NCI-H82 treated with DMSO at 0.1 percent for 48 hours (cell line): ENCODE measurements around the gene CNTNAP4.
A peak's percentile ranks its signal among the peaks of the same experiment; 100 is the strongest.

Source experiments
- DNase-seq: peaks from one replicate; lab custom pipeline; 2025; ENCODE audit not compliant: unreplicated experiment; lab: John Stamatoyannopoulos, UW

CNTNAP4 gene

DNA sequence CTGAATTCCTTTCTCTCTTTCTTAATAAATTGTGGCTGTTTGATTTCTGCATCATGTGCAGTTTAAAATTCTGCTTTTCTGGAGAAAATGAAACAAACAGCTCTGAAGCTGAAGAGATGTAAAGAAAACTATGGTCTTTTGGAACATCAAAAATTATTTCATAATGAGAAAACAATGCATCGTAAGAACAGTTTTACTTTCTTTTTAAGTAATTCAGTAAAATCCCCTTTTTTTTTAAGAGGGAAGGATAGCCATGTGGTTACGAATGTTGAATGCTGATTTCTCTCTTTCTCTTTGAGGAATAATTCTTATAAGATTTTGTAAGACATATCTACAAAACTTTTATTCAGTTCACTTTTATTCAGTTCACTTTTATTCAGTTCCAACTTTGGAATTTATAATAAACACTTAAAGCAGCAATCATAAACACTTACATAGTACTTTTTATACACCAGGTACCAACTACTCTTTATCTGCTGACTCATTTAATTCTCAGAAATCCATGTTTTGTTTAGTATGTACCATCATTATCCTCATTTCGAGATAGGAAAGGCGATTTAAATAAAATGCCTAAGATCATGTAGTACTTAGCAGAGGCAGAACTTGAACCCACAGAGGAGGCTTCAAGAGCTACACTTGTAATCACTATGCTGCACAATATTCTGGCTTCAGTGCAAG lies 26.6 kb downstream of the CNTNAP4 start:
- no peak for DNase-seq

DNA sequence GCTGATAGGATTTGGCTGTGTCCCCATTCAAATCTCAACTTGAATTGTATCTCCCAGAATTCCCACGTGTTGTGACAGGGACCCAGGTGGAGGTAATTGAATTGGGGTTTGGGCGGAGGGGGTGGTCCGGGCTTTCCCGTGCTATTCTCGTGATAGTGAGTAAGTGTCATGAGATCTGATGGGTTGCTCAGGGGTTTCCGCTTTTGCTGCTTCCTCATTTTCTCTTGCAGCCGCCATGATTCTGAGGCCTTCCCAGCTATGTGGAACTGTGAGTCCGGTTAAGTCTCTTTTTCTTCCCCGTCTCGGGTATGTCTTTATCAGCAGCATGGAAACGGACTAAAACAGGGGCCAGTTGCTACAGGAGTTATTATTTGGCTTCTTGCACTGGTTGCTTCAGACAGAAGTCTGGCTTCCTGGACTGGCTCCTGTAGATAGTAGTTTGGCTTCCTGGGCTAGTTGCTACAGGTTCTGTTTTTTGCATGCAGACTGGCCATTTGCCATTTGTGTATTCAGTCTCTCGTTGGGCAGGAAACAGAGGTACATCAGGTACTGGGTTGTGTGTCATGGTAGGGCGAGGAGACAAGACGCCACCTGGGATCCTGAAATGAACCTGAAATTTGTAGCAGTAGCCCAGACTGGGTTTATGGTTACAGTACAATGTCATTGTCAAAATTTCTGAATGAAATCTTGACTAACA lies 32.6 kb downstream of the CNTNAP4 start:
- DNase-seq, result no peak

DNA sequence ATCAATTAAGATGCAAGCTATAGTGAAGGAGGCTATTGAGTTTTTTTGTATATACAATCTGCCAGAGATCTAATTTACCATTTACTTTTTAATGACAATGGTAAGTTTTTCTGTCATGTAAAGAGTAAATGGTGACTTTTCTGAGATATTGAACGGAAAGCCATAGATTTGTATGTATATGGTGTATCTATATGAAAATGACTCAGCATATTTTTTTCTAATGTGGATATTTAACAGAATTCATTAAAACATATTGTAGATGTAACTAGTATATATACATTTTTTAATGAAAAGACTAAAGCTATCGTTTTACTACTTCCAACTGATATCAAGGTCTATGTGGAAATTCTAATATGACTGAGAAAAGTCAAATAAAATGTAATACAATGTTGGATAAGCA lies 34.1 kb downstream of the CNTNAP4 start:
- no peak for DNase-seq

DNA sequence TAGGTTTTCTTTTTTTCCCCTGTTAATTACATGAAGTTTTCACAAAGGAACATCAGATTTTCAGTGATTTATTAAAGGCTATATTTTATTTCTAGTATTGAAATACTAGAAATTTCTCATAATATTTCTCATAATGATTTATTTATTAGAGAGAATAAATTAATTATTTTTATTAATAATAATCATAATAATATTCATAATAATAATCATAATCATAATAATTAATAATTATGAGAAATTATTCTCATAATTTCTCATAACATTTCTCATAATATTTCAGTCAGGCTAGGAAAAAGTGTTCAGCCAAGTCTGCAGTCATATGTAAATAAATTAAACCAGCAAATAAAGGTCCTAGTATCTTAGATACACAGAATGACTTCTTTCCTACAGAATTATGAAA lies 41.4 kb downstream of the CNTNAP4 start:
- DNase-seq, result no peak

DNA sequence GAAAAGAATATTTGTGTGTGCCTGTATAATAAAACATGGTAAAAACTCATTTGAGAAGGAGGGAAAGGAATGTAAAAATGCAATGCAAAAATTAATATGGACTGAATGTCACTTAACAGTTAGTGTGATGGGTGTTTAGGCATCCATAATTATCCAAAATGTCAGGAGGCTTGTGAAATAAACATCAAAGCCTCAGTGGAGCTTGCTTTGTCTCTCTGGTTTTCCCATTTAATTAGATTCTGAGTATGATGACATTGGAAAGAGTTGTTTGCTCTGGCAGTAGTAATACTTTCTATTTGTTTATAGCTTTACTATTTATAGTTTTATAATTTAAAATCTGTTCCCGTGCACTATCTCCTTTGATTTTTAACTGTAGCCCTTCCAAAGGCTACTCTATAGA lies 51.9 kb downstream of the CNTNAP4 start:
- no peak for DNase-seq

DNA sequence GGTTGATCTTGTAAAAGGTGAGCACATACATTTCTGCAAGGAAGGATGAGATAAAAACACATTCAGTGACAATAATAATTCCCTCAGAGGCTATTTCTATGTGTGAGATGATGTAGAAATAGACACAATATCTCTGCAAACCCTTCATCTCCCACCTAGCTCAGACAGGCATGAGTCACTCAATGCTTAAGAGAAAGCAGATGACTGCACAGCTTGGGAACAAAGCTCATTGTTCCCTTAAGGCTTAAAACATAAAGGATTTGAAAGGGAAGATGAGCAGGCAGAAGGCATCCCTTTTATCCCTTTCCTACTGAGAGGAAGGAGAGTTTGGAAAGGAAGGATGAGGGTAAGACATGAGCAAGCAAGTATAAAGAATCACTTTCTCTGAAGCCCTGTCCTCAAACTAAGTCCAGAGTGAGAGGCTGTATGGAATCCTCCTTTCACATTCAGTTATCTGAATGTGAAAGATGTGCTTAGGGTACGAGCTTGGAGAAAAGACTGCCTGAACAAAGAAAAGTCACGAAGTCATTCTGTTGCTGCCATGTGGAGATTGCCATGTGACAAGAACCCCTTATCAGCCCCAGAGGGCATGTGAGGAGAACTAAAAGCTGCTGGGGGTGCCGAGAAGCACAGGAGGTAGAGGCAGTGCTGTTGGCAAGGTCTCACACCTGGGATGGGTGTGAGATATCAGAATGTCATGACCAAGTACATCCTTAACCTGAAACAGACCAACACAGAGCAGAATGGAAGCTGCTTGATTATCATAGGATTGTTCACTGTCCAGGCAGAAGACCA lies 58.2 kb downstream of the CNTNAP4 start:
- peak; percentile 26 for DNase-seq

DNA sequence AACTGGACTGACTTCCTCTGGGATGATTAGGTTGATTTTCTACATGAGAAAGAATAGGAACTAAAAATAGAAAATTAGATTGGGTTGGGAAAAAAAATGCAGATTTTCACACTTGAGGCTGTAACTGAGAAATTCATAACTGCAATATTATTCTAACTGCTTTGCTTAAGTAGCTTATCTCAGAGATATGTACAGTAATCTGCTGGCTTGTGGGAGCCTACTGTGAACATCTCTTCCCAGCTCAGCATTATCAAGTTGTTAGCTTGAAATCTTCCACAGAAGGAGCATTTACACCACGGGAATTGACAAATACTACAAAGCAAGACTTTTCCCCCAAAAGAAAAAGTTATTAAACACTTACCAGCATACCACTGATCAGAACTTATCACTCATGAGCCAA lies 58.9 kb downstream of the CNTNAP4 start:
- no peak for DNase-seq

DNA sequence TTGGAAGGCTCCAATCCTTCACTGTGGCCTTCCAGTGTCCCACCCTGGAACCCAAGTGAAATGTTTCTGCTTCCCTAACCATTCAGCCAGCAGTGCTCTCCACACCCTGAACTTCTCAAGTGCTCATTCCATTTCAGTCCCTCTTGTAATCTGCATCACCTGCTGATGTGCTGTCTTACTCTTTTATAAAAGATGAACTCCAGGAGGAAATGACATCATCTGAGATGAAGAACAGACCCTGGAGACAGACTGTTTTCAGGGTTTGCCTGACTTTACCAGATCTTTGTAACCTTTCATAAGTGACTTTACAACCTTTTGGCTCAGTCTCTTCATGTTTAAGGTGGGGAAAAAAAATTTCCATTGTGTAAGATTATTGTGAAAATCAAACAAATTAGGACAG lies 61.3 kb downstream of the CNTNAP4 start:
- no peak for DNase-seq

DNA sequence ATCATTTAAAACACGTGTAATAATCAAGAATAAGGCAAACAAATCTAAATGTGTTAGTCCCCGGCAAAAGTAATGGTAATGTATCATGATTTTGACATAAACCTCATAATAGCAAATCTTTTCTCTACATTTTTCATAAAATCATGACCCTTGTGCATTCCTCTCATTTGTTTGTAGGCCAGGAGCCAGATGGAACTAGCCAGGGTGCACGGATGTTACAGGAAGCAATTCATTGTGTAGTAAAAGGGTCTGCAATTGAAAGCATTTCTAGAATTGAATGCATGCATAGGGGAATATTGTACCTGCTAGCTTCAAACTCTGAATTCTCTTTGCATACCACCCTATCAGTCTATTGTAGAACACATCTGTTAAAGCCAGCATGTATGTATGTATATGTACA lies 66.6 kb downstream of the CNTNAP4 start:
- DNase-seq, result no peak

DNA sequence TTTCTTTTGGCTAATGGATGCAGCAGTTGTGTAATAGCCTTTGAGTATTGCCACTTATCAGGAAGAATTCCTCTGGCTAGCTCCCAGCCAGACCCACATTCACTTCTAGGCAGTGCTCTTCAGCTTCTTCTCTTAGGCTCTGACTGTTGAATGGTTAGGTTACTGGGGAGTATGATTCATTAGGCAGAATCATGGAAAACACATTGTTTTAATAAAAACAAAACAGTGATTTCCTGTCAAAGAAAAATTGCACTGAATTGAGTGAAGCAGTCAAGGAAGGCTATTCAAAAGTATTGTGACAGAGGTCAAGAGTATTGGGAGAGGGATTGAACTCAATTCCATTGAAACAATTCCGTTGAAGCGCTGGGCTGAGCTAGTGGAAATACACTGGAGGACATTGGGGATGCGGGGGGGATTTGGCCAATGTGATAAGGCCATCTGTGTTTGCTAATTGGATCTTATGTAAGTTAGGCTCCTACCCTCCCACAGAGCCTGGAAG lies 68.0 kb downstream of the CNTNAP4 start:
- DNase-seq, result peak; percentile 26

DNA sequence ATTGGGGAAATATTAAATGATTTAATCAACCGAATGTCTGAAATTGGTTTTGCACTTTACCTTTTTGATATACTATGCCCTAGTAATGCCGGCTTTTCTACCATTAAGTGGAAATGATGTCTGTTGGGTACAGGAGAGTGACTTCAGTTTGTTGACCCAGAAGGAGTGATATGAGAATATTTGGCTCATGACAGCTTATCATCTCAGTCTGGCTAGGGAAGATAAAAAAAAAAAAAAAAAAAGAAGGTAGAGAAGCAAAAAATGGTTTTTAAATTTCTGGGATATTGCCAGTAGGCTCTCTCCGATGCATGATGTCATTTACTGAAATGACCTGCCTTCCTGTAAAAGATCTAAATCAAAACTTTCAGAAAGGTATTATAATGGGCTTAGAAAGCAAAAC lies 69.0 kb downstream of the CNTNAP4 start:
- no peak for DNase-seq

DNA sequence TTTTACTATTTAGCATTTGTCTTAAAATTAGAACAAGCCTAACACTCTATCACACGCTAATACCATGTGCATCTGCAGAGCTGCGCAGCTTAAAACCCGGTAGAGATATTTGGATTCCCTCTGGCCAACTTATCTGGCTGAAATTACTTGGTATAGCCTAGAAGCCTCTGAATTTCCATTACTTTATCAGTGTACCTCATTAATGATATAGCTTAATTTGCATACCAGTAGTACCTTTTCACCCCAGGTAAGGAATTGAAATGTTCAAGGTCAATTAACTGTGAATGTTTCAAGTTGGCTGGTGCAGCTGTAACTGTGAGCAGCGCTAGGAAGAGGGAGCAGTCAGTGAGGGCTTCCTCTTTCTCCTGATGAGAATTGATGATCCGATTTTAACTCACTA lies 74.2 kb downstream of the CNTNAP4 start:
- DNase-seq, result no peak

DNA sequence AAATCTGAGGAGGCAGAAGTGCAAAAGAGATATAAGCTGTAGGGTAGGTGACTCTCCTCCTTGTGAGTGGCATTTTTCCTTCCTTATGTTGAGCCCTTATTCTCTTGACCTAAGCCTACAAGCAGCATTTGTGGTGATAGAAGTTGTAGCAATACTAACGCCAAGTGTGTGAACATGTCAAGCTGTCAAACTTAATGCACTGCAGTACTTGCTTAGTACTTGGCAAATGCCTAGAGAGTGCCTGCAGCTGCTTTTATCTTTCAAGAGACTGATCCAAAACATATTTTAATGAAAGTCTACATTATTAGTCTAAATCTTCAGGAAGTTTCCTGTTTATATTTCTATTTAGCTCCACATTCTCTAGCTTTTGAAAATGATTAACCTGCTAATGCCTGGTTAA lies 83.2 kb downstream of the CNTNAP4 start:
- no peak for DNase-seq

DNA sequence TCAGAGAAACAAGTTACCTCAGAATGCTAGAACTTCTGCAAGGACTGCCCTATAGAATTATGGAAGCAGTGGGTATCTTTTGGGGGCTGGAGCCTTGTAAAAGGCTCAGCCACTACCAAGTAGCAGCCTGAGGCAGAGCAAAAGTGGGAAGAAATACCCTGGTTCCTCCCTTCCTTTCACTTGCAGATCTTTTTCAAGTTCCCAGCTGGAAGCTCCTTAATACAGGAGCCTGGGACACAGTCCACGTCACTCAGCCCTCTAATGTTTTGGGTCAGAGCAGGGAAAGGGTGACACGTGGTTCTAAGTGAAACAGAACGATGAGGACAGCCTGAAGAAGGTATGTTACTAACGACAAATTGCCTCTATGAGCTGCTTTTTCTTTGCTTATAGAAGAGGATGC lies 93.1 kb downstream of the CNTNAP4 start:
- no peak for DNase-seq

DNA sequence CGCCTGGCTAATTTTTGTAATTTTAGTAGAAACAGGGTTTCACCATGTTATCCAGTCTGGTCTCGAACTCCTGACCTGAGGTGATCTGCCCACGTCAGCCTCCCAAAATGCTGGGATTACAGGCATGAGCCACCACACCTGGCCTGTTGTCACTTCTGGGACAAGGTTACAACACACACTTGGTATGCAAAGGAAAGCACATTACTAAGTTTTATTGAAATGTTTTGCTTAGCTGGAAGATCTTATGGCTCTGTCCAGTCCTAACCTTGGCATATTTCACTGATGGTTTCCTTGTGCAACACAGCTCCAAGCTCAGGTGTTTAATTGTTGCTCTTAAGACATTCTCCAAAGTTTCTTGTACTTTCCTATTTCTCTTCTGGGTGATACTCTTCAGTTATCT lies 94.2 kb downstream of the CNTNAP4 start:
- no peak for DNase-seq

DNA sequence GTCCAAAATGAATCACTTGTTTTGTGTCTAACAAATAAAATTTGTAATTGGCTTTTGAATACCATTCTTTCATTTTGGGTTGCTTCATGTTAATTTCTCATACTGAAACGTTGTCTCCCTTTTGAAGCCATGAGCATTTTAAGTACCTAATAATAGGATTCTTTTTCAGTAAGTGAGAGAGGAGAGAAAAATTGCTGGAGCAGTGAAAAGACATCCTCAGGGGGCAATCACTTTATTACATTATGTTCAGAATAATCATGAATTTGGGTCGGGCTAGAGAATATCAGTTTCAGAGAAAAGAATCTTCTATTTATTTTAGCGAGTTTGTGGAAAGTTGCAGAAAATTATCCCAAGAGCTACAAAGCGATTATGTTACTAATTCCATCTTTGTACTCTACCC lies 96.8 kb downstream of the CNTNAP4 start:
- DNase-seq, result no peak

DNA sequence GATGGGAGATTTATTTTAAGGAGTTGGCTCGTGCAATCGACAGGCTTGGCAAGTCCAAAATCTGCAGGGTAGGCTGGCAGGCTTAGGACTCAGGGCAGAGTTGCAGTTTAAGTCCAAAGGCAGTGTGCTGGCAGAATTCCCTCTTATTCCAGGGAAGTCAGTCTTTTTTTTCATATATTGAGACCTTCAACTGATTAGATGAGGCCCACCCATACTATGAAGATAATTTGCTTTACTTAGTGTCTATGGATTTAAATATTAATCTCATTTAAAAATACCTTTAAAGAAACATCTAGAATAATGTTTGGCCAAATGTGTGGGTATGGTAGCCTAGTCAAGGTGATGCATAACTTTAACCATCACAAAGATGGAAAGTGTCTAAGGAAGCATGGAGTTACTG lies 99.8 kb downstream of the CNTNAP4 start:
- no peak for DNase-seq

DNA sequence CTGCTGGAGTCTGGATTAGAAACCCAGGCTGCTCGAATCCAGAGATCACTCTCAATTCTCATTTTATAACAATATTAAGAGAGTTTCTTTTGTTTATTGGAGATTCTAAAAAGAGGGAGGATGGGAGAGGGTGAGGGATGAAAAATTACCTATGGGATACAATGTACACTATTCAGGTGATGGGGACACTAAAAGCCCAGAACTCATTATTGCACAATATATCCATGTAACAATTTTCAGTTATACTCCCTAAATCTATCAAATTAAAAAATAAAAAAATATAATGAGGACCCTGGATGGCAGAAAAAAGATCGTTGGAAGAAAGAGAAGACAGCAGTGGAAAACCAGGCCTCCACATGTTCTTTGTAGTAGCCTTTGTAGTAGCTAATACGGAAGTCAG lies 100.8 kb downstream of the CNTNAP4 start:
- DNase-seq, result no peak

DNA sequence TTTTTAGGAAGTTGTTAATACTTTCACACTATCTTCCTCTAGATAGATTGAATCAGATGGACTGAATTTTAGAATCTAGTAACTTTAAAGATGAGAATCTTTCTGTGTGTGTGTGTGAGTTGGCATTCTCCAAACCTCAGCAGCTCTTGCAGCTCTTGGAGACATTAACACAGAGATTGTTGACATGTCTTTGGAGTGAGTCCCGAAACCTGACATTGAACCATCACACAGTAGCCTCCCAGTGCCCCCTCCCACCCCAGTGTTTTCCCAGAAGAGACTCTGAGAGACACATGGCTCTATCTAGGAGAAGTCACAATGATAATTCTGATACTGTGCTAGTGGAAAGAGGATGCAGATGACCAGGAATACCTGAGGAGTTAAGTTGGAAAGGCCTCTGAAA lies 103.9 kb downstream of the CNTNAP4 start:
- DNase-seq, result no peak

DNA sequence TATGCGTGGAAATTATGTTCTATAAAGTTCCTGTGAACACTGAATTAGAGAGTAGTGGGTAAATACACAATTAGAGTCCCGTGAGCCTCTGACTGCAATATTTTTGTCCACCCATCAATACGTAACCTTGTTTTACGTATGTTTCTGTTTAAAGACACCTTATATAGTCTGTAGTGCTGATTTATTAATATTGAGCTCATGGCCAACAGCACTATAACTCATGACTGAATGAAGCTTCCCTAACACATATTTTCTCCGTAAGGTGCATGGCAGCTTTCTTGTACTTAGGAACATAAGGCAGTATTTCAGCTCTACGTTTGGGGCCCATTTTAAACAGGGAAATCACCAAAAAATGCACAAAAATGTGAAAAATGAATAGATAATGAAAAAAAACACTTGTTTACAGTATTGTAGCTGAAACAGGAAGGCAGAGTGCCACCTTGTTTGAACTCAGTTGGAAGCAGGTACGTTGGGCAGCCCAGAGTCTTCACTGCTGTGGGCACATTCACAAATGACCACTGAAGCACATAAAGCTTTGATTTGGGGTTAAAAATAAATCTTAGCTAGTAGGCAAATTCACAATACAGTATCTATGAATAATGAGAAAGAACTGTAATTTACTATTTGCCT lies 108.5 kb downstream of the CNTNAP4 start:
- no peak for DNase-seq

DNA sequence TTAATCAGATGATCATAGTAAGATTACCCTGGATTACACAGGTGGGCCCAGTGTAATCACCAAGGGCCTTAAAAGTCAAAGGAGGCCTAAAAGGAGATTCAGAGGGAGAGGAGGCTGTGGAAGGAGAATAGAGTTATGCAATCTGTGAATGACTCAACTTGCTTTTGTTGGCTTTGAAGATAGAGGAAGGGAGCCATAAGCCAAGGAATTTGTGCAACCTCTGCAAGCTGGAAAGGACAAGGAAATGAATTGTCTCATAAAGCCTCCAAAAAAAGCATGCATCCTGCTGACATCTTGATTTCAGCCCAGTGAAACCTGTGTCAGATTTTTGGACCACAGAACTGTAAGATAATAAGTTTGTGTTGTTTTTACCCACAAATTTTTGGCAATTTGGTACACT lies 109.6 kb downstream of the CNTNAP4 start:
- DNase-seq, result peak; percentile 18

DNA sequence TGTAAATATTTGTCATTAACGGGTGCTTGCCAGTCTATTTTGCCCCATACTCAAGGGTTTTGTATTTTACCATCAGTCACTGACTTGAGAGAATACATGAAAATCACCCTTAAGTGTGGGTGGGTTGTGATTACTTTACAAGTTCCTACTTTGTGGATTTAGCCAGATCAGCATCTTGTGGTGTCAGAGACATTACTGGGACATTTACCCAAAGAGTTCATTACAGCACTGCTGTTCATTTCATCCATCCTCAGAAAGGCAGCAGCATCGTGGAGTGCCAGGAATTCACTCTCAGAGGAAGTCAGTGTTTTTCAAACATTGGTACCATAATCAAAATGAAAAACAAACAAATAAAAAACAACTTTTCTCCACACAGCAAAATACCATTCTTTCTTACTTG lies 110.8 kb downstream of the CNTNAP4 start:
- DNase-seq, result no peak
